K562 (cell line): ENCODE measurements around the gene CHM. TPM values are rescaled to one million over a fixed set of nuclear protein-coding genes. Genes with fewer than 3 reads are reported as not detected.

Source experiments
- ATAC-seq: fragments of 200-7000 bp; cut with Tn5 transposase; 3 replicates; pipeline ENCODE4 v1.9.1; 2020; ENCODE audit warnings: moderate library complexity
- BruUV-seq: library from RNA; stranded (reverse); fragments of 400-500 nt; replicated peaks from 2 replicates; lab custom pipeline; 2021; lab: Mats Ljungman, UMichigan
- CTCF ChIA-PET: fragments of 300-600 bp; formaldehyde crosslinking; extraction: SDS; loops from one replicate; lab custom pipeline; 2021; ENCODE audit warnings: low intra/inter-chr PET ratio; lab: Yijun Ruan, JAX
- POLR2A ChIA-PET: fragments of 300-600, 350-650 bp; sonication (Branson Sonifier 250); formaldehyde crosslinking; extraction: SDS; loops from one replicate; lab custom pipeline; 2021; ENCODE audit warnings: antibody characterized with exemption, inconsistent platforms; lab: Yijun Ruan, JAX
- DNase-seq, 4 experiments: peaks; one replicate each; pipeline versions ENCODE4 v3.0.0 to v3.0.0-alpha.2; 2011 to 2018; ENCODE audit warnings: low spot score in 3 of 4, mixed read lengths in 3 of 4; ENCODE audit errors: extremely low read depth in 1 of 4
- FAIRE-seq: peaks from 2 replicates; lab custom pipeline; 2011; peaks lifted over from hg19 to GRCh38; lab: Jason Lieb, UNC
- H2AFZ ChIP-seq: 2 replicates; pipeline ENCODE4 v1.6.0; 2011; ENCODE audit warnings: low read depth, low read length, control low read depth, inconsistent platforms
- H3K27ac ChIP-seq: fragments of 200-600 bp; 3 replicates; pipeline ENCODE4 v1.8.0; 2011; ENCODE audit warnings: low read depth, mild to moderate bottlenecking, control low read depth, inconsistent platforms, low read length, moderate library complexity, mixed read lengths; ENCODE audit errors: extremely low read depth
- H3K27me3 ChIP-seq, 2 experiments: fragments of 300-600 bp in 1 of 2; 2 replicates in 1 of 2; 3 replicates in 1 of 2; pipeline versions ENCODE4 v1.6.0 to v1.8.0; 2011; ENCODE audit warnings: inconsistent platforms in 2 of 2, low read length in 2 of 2, mild to moderate bottlenecking in 1 of 2, mixed read lengths in 1 of 2, moderate library complexity in 1 of 2; ENCODE audit not compliant: control insufficient read depth in 2 of 2, insufficient read depth in 2 of 2
- H3K36me3 ChIP-seq: fragments of 300-600 bp; 3 replicates; pipeline ENCODE4 v1.8.0; 2011; ENCODE audit warnings: mild to moderate bottlenecking, low read length, inconsistent platforms; ENCODE audit not compliant: control insufficient read depth, insufficient read depth
- H3K4me1 ChIP-seq, 2 experiments: fragments of 200-600 bp in 1 of 2; replicated peaks in 1 of 2; 2 replicates in 1 of 2; 3 replicates in 1 of 2; pipeline versions ENCODE4 v1.5.1 to v1.8.0; 2011; ENCODE audit warnings: inconsistent platforms in 2 of 2, low read length in 2 of 2, mild to moderate bottlenecking in 1 of 2, mixed read lengths in 1 of 2, moderate library complexity in 1 of 2; ENCODE audit not compliant: control insufficient read depth in 2 of 2, insufficient read depth in 2 of 2
- H3K4me2 ChIP-seq: 2 replicates; pipeline ENCODE4 v1.6.1; 2011; ENCODE audit warnings: low read length, control low read depth, inconsistent platforms, mixed read lengths; ENCODE audit not compliant: insufficient read depth
- H3K4me3 ChIP-seq: fragments of 200-600 bp; sonication (generic), shearing (Covaris generic); 2 replicates; pipeline ENCODE4 v1.5.1; 2016; ENCODE audit warnings: control low read depth, inconsistent platforms
- H3K79me2 ChIP-seq: fragments of 200-600 bp; 3 replicates; pipeline ENCODE4 v1.8.0; 2011; ENCODE audit warnings: low read length, inconsistent platforms; ENCODE audit not compliant: control insufficient read depth, insufficient read depth
- H3K9ac ChIP-seq, 2 experiments: 2 replicates each; pipeline versions ENCODE4 v1.6.0 to v1.6.1; 2011; ENCODE audit warnings: low read depth in 2 of 2, low read length in 2 of 2, control low read depth in 1 of 2, inconsistent platforms in 1 of 2, mild to moderate bottlenecking in 1 of 2, mixed read lengths in 1 of 2; ENCODE audit not compliant: insufficient read depth in 1 of 2
- H3K9me1 ChIP-seq: one replicate; pipeline ENCODE4 v1.6.0; 2011; ENCODE audit warnings: inconsistent platforms, mild to moderate bottlenecking, low read length, moderate library complexity; ENCODE audit not compliant: control insufficient read depth, insufficient read depth
- H3K9me3 ChIP-seq: replicated peaks from 2 replicates; pipeline ENCODE4 v1.5.1; 2011; ENCODE audit warnings: low read depth, low read length, inconsistent platforms; ENCODE audit not compliant: control insufficient read depth, insufficient read depth
- H4K20me1 ChIP-seq: replicated peaks from 2 replicates; pipeline ENCODE4 v1.6.1; 2011; ENCODE audit warnings: low read length, inconsistent platforms, mixed read lengths; ENCODE audit not compliant: control insufficient read depth, insufficient read depth
- PRMT5 ChIP-seq: sonication (generic); formaldehyde crosslinking; IDR thresholded peaks from 2 replicates; pipeline ENCODE4 v1.5.0; 2020; ENCODE audit warnings: missing genetic modification reagents
- ZNF436 ChIP-seq: fragments of 250-450, 450-650 bp; sonication (Bioruptor Pico); formaldehyde crosslinking; IDR thresholded peaks from 2 replicates; pipeline ENCODE4 v1.7.0; 2020; ENCODE audit warnings: mild to moderate bottlenecking
- WGBS: fragments of 100-300 bp; shearing (Covaris generic); methylation state at CpG from one replicate; pipeline ENCODE4 v1.1.6; 2016; ENCODE audit warnings: low coverage, mixed read lengths; ENCODE audit not compliant: insufficient coverage; ENCODE audit errors: missing lambda C conversion rate; 5-methylcytosine and 5-hydroxymethylcytosine counted together
- in situ Hi-C: fragments of 300-500 bp; cut with MboI; formaldehyde crosslinking; loops from 4 replicates; pipeline ENCODE4 v1.15.0; 2018; ENCODE audit warnings: inconsistent platforms, mixed read lengths
- intact Hi-C: fragments of 100-400 bp; cut with micrococcal nuclease; formaldehyde crosslinking; loops from 2 replicates; pipeline ENCODE4 v1.14.2; 2022
- polyA plus RNA-seq, 8 experiments: library from polyadenylated mRNA; depleted of rRNA in 4 of 8; stranded (reverse) in 5 of 8; unstranded in 3 of 8; fragments of >200 nt; fragmentation: Nextera tagmentation in 2 of 8; fragmentation: Illumina TruSeq in 1 of 8; extraction: Ambion mirVana in 2 of 8; extraction: Trizol in 1 of 8; gene quantifications; 2 replicates each; pipeline versions ENCODE4 v1.2.1 to v1.2.3, GENCODE V29; 2011 to 2014; ENCODE audit warnings: inconsistent platforms in 1 of 8, missing spikeins in 1 of 8
- total RNA-seq, 7 experiments: library from RNA; depleted of rRNA in 6 of 7; stranded (reverse); fragments of >200 nt in 6 of 7; fragmentation: Illumina TruSeq in 2 of 7; extraction: Trizol in 2 of 7; gene quantifications; 2 replicates each; pipeline versions ENCODE4 v1.2.1 to v1.2.3, GENCODE V29; 2011 to 2021; ENCODE audit warnings: low replicate concordance in 1 of 7
- TF ChIP-seq, protein P1 (sequence below), 2 experiments: IDR thresholded peaks in 1 of 2; conservative IDR thresholded peaks in 1 of 2; 2 replicates each; pipeline ENCODE4 v1.6.1; 2016; ENCODE audit warnings: low read depth in 2 of 2, mild to moderate bottlenecking in 1 of 2, missing compliant biosample characterization in 1 of 2, missing genetic modification characterization in 1 of 2, moderate library complexity in 1 of 2

CHM gene
- total and polyA plus RNA-seq, 9 of the 15 experiments (the other 6 are each of a cell fraction or from before 2014, with no cell fraction given) = 2.2 to 9.0 (median 4.6) TPM

DNA sequence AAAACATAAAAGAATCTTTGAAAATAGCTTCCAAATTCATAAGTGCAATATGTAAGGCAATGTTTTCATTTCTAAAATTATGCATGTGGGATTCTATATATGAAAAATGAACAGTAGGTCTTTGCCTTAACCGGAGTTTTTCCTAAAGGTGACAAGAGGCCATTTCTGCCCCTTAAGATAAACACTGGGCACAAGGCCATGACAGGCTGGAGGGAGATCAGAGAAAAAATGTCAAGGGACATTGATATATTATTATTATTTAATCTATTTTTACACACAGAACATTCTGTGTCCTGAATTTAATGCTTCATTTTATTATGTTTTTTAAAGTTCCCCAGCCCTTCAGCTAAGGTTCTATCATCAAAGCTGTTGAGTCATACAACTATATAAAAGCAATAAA lies 118.8 kb downstream of the CHM start:
- ATAC-seq (no peak), FAIRE-seq (no peak), DNase-seq (no peak)
- Histone ChIP-seq H3K9me1 (no peaks in the 10 kb centered on the region), H3K79me2 (no peaks in the 10 kb centered on the region), H3K27ac (no peak overlapping the region), H3K4me2 (no peak overlapping the region), H3K27me3 (no peaks in the 10 kb centered on the region), H4K20me1 (no peaks in the 10 kb centered on the region), H3K36me3 (no peaks in the 10 kb centered on the region), H3K4me1 (no peaks in the 10 kb centered on the region; a peak in 1 of 5 replicates), H3K9me3 (no peaks in the 10 kb centered on the region), H2AFZ (no peak overlapping the region), H3K9ac (no peak overlapping the region), H3K4me3 (no peak overlapping the region)
- in situ Hi-C loops = no loop called here
- ChIA-PET CTCF (no interaction called here), POLR2A (interaction anchor here (0.8 kb wide), 1 partner anchor 9 kb away, joined by 3 read pairs; no protein-coding TSS in a partner anchor)
- BruUV-seq = no TSS peak
- intact Hi-C loops = no loop called here
- 0% methylated on average over 1 of the region's 1 CpG for WGBS
- no peak for TF ChIP-seq PRMT5
- TF ChIP-seq, protein P1, sequence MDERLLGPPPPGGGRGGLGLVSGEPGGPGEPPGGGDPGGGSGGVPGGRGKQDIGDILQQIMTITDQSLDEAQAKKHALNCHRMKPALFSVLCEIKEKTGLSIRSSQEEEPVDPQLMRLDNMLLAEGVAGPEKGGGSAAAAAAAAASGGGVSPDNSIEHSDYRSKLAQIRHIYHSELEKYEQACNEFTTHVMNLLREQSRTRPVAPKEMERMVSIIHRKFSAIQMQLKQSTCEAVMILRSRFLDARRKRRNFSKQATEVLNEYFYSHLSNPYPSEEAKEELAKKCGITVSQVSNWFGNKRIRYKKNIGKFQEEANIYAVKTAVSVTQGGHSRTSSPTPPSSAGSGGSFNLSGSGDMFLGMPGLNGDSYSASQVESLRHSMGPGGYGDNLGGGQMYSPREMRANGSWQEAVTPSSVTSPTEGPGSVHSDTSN (CRISPR knock-in tag; IDR thresholded peaks at IDR 0.05; ENCODE audit: low read depth) = no peak
- TF ChIP-seq, protein P1 (tag; conservative IDR thresholded peaks at IDR 0.05; ENCODE audit: low read depth) = peak; percentile 37
- TF ChIP-seq ZNF436 (CRISPR knock-in tag) = no peak
